ENCODE data around the gene TRIM17.
A peak's percentile ranks its signal among the peaks of the same experiment; 100 is the strongest.

Gene TRIM17, protein sequence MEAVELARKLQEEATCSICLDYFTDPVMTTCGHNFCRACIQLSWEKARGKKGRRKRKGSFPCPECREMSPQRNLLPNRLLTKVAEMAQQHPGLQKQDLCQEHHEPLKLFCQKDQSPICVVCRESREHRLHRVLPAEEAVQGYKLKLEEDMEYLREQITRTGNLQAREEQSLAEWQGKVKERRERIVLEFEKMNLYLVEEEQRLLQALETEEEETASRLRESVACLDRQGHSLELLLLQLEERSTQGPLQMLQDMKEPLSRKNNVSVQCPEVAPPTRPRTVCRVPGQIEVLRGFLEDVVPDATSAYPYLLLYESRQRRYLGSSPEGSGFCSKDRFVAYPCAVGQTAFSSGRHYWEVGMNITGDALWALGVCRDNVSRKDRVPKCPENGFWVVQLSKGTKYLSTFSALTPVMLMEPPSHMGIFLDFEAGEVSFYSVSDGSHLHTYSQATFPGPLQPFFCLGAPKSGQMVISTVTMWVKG

GRCh38 chr1:228416217-228416933 lies at the start of gene TRIM17:
Gene TRIM17, minus strand, starts transcription at chr1:228416861. Its CDS starts 1,789 bp downstream, at chr1:228415072.
- DNase-seq (ENCODE audit: low read depth, low spot score): no peak

GRCh38 chr1:228465571-228466146 lies 49.0 kb upstream of the TRIM17 start:
- DNase-seq (ENCODE audit: low read depth, low spot score): no peak

GRCh38 chr1:228465141-228465540 lies 48.5 kb upstream of the TRIM17 start:
- DNase-seq (ENCODE audit: low read depth, low spot score): no peak

DNA sequence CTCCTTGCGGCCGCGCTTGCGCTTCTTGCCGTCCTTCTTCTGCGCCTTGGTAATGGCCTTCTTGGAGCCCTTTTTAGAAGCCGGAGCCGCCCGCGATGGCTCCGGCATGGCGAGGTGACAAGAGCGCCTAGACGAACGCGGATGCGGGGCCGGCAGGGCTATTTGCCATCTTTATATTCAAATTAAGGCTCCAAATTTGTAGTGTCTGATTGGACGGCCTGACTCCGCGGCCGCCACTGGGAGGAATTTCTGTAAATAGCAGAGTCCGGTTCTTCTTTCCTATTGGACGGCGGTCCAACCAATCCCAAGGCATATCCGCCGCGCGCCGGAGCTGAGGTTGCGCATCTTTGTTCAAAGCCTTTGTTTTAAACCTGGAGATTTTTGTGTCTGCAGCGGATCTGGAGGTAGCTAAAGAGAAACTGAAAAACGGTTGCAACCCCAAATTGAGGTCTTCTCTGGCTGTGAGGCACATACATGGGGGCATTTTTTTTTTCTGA lies 47.9 kb upstream of the TRIM17 start:
- peak; percentile 83 for DNase-seq (ENCODE audit: low read depth, low spot score)

GRCh38 chr1:228463559-228464455 lies 47.1 kb upstream of the TRIM17 start:
- peak; percentile 23 for DNase-seq (ENCODE audit: low read depth, low spot score)

DNA sequence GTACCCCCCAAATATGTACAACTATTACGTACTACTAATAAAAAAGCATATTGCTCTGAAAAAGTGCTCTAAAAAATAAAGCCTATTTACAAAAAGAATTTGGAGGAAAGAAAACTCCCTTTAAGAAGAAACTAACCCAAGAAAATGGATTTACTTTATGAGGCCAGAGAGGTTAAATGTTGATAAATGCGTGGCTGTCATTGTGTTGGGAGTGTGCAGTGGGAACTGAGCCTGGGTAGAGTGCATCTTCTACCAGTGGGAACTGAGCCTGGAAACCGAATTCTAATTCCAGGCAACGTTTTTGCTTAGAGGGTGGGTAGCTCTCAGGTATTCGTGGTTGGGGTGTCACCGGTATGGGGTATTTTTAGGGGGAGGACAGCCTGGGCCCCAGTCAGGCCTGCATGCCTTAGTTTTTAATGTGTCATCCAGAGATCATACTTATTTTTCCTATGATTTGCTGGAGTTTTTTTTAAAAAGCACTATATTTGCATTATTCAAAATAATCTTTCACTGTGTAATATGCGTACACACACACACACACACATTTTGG lies 46.4 kb upstream of the TRIM17 start:
- DNase-seq (ENCODE audit: low read depth, low spot score): no peak

DNA sequence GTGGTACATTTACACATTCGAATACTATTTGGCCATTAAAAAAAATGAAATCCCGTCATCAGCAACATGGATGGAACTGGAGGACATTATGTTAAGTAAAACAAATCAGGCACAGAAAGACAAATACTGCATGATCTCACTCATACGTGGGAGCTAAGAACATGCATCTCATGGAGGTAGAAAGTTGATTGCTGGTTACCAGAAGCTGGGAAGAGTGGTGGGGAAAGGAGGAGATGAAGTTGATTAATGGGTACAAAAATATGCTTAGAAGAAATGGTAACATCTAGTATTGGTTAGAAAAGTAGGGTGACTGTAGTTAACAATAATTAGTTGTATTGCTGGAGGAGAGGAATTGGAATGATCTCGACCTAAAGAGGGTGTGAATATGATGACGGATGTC lies 45.9 kb upstream of the TRIM17 start:
- DNase-seq (ENCODE audit: low read depth, low spot score): no peak

- no peak for DNase-seq (ENCODE audit: low read depth, low spot score)
Measured at GRCh38 chr1:228460821-228461220, 44.2 kb upstream of the TRIM17 start.

GRCh38 chr1:228459091-228459993 lies 42.7 kb upstream of the TRIM17 start:
- DNase-seq (ENCODE audit: low read depth, low spot score): no peak

GRCh38 chr1:228457396-228458176 lies 40.9 kb upstream of the TRIM17 start:
- peak; percentile 78 for DNase-seq (ENCODE audit: low read depth, low spot score)

GRCh38 chr1:228457017-228457395 lies 40.3 kb upstream of the TRIM17 start:
- DNase-seq (ENCODE audit: low read depth, low spot score): no peak

DNA sequence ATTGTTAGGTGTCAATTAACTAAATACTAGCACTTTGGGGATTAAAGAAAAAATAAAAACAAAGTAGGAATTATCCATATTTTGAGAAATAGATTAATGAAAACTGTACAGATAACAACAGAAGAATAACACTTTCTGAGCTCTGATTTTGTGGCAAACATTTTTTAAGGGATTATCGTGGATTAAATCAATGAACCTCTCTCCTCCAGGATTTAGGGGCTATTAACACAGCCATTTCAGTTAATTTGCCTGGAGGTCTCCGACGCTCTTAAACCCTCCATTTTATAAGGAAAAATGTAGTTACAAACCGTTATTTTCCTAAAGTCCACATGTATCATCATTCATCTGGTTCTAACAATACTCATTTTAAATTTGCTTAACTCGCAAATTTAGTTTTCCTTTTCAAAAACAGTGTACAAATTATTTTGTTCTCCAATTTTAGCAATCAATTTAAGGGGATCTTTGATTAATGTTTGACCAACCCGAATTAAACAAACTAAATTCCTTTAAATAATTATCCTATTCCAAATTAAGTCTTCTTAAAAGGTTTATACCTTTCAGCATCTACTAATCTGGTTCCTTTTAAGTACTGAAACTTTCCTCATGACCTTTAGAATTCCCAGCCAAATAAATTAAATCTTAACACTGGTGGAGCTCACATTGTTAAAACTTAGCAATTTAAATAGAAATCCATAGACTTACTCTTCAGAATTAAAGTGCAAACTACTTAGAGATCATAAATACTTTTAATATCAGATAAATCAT lies 39.8 kb upstream of the TRIM17 start:
- no peak for DNase-seq (ENCODE audit: low read depth, low spot score)

- DNase-seq (ENCODE audit: low read depth, low spot score): no peak
Measured at GRCh38 chr1:228455715-228456114, 39.1 kb upstream of the TRIM17 start.

DNA sequence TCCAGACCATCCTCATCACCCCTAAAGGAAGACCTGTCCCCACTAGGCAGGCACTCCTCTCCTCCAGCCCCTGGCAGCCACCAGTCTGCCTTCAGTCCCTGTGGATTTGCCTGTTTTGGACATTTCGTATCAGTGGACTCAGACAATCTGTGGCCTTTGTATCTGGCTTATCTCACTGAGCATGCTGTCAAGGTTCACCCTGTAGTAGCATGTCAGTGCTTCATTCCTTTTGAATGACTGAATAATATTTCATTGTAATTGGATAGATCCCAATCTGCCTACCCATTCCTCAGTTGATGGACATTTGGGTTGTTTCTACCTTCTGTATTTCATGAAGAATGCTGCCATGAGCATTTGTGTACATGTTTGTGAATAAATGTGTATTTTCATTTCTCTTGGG lies 37.6 kb upstream of the TRIM17 start:
- no peak for DNase-seq (ENCODE audit: low read depth, low spot score)

DNA sequence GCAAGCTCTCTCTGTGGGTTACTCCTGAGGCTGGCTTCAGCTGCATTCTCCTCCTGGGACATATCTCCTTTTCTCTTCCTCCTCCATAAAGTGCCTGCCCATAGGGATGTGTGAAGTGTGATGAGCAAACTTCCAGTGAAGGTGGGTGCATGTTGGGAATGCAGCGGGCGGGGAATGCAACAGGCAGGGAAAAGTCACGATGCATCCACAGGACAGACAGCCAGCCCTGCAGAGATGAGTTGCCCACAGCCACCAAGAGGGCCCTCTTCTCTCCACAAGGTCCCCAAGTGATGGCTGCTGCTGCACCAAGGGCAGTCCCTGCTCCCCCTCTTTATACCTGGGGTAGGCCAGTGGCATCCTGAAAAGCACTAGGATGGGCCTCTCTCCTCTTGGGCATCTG lies 37.0 kb upstream of the TRIM17 start:
- DNase-seq (ENCODE audit: low read depth, low spot score): no peak

DNA sequence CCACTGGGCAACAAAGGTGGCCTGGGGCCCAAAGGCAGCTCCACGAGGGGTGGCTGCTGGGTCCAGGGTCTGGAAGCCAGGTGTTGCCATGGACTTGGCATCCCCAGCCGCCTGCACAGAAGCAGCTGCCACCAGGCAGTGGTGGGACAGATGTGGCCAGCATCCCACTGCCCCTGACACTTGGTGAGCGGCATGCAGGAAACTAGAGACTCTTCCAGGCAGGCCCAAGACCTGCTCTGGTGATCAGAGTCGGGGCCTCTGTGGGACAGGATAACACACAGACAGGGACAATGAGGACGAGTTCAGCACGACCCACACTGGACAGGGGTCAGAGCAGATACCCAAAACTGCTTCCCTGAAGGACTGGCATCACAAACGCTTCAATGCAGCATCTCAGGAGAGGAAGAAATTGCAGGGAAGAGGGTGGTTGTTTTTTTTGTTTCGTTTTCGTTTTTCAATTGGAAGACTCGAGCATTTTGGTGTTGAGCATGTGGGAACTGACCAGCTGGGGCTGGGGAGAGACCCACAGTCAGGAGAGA lies 36.4 kb upstream of the TRIM17 start:
- no peak for DNase-seq (ENCODE audit: low read depth, low spot score)

DNA sequence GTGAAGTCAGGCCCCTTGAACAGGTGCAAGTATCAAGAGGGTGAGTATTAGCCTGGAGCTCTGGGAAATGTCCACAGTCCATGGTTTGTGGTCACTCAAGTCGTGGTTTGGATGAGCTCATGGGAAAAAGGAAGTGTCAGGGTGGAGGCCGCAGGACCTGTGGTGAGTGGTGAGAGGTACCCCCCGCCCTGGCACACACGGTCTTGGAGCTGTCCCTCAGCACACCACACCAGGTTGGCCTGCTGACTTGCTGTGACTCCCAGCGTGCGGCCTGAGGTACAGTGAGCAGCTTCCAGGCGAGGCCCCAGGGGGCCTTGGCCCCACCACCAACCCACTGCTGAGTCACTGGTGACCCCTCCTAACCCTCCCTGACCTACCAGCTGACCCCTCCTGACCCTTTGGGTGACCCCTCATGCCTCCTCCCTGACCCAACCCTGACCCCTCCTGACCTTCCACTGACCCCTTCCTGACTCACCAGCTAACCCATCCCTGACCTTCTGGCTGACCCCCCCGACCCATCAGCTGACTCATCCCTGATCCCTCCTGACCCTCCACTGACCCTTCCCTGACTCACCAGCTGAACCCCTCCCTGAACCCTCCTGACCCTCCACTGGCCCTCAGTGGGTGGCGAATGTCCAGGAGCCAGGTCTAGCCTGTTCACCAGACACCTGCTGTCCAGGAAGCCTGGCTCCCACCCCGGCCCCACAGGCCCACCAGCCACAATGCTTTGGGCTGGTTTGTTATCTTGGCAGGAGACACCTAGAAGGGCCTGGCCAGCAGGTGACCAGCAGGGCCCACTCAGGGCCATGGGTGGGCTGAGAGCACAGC lies 35.7 kb upstream of the TRIM17 start:
- DNase-seq (ENCODE audit: low read depth, low spot score): no peak

All from activated CD4-positive, CD25-positive, alpha-beta regulatory T cell treated with anti-CD3 and anti-CD28 coated beads, Interleukin-2, amount 50 U/mL, for 16 hours (primary cell).